ENCODE results near the gene DRC1. TPM values are rescaled to one million over a fixed set of nuclear protein-coding genes. Genes with fewer than 3 reads are reported as not detected.

The DRC1 gene
- total RNA-seq, 1 donor from 2014 or later = not detected

DNA sequence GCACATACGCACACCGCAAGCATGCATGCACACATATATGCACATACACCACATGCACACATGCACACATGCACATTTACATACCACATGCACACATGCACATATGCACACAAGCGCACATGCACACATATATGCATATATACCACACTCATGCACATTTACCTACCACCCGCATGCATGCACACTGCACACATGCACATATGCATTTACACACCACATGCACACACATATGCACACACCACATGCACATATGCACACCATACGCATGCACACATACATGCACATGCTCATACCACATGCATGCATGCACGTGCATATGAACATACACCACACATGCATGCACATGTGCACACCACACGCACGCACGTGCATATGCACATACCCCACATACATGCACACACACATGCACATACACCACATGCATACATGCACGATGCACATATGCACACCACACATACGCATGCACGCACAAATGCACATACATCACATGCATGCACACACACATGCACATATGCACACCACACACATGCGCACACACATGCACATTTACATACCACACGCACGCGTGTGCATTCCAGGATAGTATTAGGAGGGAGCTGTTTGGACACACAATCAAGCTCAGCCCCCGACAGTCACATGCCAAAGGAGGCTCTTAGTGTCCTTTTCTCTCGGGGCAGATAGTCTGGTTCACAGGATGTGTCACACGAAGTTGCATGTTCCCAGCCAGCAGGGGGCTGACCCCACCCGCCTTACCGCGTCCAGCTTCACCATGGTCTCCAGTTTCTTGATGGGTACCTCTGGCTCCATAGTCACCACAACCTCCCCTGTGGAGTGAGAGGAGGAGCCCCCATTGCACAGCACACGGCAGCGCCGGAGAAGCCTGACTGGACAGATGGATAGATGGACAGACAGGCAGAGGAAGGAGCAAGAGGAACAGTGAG, 70.3 kb downstream of the DRC1 start:
- no peak for DNase-seq (ENCODE audit: low spot score)
- intact Hi-C loops (cut with micrococcal nuclease) = no loop called here
- no peaks in the 10 kb centered on the region for H3K27me3 Mint-ChIP-seq (ENCODE audit: insufficient read depth)
- H3K27ac Mint-ChIP-seq = no peak overlapping the region
- no peaks in the 10 kb centered on the region for H3K4me1 Mint-ChIP-seq (ENCODE audit: low read depth)
- peaks cover 15% of the 10 kb centered on the region for H3K36me3 Mint-ChIP-seq (ENCODE audit: low read depth)
- H3K9me3 Mint-ChIP-seq = peaks cover 15% of the 10 kb centered on the region
- H3K4me3 Mint-ChIP-seq = no peak overlapping the region

DNA sequence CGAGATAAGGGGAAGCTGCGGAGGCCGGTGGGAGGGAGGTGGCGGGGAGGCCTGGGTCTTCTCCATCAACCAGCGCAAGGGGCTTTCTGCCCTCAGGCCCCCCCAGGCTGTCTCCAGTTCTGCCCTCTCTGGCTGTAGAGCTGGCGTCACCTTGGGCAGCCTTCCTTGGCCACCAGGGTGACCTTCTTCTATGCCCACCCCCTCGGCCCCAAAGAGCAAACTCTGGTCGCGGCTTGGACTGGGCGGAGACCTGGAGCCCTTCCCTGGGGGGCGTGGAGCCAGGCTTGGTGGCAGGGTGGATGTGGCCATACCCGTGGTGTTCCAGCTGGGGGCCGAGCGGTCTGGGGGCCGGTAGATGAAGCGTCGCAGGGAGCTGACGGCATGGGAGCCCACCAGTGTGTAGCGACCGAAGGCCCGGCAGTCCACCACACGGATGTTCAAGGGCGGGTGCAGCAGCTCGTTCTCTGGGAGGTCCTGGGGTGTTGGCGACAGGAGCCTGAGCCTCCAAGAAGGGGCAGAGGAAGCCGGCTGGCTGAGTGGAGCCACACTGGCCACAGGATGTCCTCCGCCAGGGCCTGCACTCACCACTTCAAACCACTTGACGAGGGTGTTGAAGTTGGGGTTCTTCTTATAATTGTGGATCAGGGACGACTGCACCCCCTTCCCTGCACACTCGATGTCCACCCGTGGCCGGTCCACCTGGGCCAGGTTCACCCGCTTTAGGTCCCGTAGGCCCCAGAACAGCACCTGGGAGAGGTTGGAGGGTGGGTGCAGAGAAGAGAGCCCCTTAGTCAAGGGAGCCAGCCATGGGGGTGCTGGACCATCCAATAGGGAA, 71.3 kb downstream of the DRC1 start:
- no peak overlapping the region for H3K4me3 Mint-ChIP-seq
- DNase-seq (ENCODE audit: low spot score) = no peak
- H3K4me1 Mint-ChIP-seq (ENCODE audit: low read depth) = peaks cover 7% of the 10 kb centered on the region
- peaks cover 15% of the 10 kb centered on the region for H3K9me3 Mint-ChIP-seq
- peaks cover 15% of the 10 kb centered on the region for H3K36me3 Mint-ChIP-seq (ENCODE audit: low read depth)
- H3K27me3 Mint-ChIP-seq (ENCODE audit: insufficient read depth) = no peaks in the 10 kb centered on the region
- H3K27ac Mint-ChIP-seq = no peak overlapping the region
- intact Hi-C loops (cut with micrococcal nuclease) = no loop called here

DNA sequence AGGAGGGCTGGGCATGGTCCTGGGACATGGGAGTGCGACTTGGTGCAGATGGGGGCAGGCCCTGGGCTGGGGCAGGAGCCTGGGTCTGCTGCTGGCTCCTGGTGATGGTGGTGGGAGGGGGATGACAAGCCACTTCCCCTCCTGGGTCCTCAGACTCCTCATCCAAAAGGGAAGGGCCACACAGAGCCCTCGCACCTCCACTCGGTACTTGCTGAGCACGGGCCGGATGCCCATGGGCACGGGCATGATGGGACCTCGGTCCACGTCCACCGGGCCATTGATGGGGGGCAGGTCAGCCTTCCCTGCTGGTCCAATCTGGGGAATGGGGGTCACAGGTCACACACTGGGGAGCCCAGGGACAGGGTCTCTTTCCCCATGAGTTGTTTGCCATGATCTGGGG, 72.1 kb downstream of the DRC1 start:
- H3K4me1 Mint-ChIP-seq (ENCODE audit: low read depth) = peaks cover 8% of the 10 kb centered on the region
- no peaks in the 10 kb centered on the region for H3K27me3 Mint-ChIP-seq (ENCODE audit: insufficient read depth)
- peaks cover 15% of the 10 kb centered on the region for H3K9me3 Mint-ChIP-seq
- peaks cover 15% of the 10 kb centered on the region for H3K36me3 Mint-ChIP-seq (ENCODE audit: low read depth)
- H3K27ac Mint-ChIP-seq = no peak overlapping the region
- no peak overlapping the region for H3K4me3 Mint-ChIP-seq
- no peak for DNase-seq (ENCODE audit: low spot score)
- intact Hi-C loops (cut with micrococcal nuclease) = no loop called here

DNA sequence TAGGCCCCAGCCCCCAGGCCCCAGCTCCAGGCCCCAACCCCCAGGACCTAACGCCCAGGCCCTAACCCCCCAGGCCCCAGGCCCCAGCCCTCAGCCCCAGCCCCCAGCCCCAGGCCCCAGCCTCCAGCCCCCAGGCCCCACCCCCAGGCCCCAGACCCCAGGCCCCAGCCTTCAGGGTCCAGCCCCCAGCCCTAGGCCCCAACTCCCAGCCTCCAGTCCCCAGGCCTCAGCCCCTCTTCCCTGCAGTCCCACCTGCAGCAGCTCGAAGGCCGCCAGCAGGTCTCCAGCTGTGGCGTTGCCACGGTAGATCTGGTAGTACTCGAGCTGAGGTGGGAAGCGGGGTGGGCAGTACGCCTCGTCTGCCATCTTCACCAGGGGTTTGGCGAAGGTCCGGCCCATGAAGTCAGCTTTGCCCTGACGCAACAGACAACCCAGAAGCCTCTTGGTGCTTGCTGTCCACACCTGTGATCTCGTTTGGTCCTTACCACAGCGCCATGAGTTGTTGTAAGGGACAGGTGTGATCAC, 72.6 kb downstream of the DRC1 start:
- intact Hi-C loops (cut with micrococcal nuclease) = no loop called here
- Mint-ChIP-seq H3K27ac (no peak overlapping the region), H3K9me3 (peaks cover 12% of the 10 kb centered on the region), H3K4me3 (no peak overlapping the region), H3K27me3 (ENCODE audit: insufficient read depth) (no peaks in the 10 kb centered on the region), H3K36me3 (ENCODE audit: low read depth) (peaks cover 12% of the 10 kb centered on the region), H3K4me1 (ENCODE audit: low read depth) (peaks cover 8% of the 10 kb centered on the region)
- DNase-seq (ENCODE audit: low spot score) = no peak

DNA sequence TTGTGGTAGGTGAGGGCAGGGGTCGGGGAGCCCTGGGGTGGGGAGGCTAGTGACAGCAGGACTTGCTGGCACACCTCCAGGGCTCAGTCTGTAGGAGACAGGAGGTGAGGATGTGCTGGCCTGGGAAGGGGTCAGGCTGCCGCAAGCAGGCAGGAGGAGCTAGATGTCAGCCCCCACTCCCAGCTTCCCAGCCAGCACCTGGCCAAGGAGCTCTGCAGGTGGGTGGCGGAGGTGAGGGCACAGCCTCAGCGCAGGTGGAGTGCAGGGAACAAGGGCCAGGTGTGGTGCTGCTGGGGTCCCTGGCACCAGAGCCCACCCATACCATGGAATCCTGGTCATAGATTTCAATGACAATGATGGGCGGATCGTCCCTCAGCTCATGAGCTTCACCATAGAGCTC, 73.3 kb downstream of the DRC1 start:
- H3K27ac Mint-ChIP-seq = no peak overlapping the region
- DNase-seq (ENCODE audit: low spot score) = no peak
- no peaks in the 10 kb centered on the region for H3K27me3 Mint-ChIP-seq (ENCODE audit: insufficient read depth)
- peaks cover 8% of the 10 kb centered on the region for H3K4me1 Mint-ChIP-seq (ENCODE audit: low read depth)
- H3K9me3 Mint-ChIP-seq = peaks cover 7% of the 10 kb centered on the region
- peaks cover 7% of the 10 kb centered on the region for H3K36me3 Mint-ChIP-seq (ENCODE audit: low read depth)
- intact Hi-C loops (cut with micrococcal nuclease) = no loop called here
- no peak overlapping the region for H3K4me3 Mint-ChIP-seq

DNA sequence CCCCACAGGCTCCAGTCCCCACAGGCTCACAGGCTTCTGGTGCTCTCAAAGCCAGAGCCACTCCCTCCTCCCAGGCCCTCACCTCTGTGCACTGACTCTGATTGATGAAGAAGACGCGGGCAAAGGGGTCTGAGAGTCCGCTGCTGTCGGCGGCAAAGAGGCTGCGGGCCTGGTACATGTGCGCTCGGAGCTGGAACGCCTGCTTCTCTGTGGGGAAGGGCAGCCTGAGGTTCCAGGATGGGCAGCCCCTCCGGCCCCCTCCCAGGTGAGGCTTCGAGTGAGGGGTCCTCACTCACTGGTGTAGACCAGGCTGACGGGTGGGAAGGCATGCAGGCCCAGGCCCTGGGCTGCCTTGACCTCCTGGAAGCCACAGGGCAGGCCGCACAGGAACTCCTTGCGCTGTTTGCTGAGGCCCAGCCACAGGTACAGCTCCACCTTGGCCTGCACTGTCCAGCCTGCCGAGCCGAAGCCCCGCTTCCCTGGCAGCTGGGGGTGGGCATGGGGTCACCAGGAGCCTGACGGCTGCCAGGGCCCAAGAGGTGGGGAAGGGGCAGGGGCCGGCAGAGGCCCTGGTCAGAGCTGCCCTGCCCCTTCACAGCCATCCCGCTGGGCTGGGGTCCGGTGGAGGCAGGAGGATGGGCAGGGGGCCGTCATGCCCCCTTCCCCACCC, 74.2 kb downstream of the DRC1 start:
- intact Hi-C loops (cut with micrococcal nuclease) = no loop called here
- H3K27ac Mint-ChIP-seq = no peak overlapping the region
- H3K4me3 Mint-ChIP-seq = no peak overlapping the region
- H3K36me3 Mint-ChIP-seq (ENCODE audit: low read depth) = peaks cover 4% of the 10 kb centered on the region
- peaks cover 7% of the 10 kb centered on the region for H3K9me3 Mint-ChIP-seq
- no peaks in the 10 kb centered on the region for H3K27me3 Mint-ChIP-seq (ENCODE audit: insufficient read depth)
- DNase-seq (ENCODE audit: low spot score) = no peak
- peaks cover 8% of the 10 kb centered on the region for H3K4me1 Mint-ChIP-seq (ENCODE audit: low read depth)

DNA sequence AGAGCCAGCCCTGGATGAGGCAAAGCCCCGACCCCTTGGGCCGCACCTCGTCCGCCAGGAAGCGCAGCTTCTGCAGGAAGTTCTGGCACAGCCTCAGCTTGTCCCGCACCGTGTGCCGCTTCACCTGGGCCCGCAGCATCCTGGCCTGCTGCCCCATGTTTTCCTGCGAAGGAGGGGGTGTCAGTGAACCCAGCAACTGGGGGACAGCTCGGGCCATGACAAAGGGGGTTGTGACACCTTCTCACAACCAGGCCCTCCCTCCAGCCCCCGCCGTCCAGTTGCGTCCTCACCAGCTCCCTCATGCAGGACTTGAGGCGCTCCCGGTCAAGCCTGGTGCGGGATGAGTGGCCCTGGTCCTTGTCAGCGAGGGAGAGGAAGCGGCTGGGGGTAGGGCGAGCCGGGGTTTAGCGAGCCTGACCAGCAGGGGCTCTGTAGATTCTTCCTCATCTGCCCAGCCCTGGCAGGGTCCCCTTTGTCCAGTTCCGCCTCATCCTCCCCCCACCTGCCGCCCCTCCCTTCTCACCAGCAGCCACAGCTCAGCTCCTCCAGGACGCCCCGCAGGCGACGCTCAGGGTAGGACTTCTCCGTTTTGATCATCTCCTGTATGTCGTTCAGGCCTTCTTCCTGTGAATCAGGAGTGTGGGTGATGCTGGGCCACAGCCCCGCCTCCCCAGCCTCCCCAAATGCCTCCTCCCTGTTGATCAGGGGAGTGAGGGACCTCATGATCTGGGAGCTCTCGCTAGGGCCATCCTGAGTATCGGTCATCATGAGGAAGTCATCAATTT, 75.6 kb downstream of the DRC1 start:
- Mint-ChIP-seq H3K36me3 (ENCODE audit: low read depth) (no peaks in the 10 kb centered on the region), H3K9me3 (no peaks in the 10 kb centered on the region), H3K27ac (peak overlapping the region; percentile 96), H3K27me3 (ENCODE audit: insufficient read depth) (no peaks in the 10 kb centered on the region), H3K4me1 (ENCODE audit: low read depth) (peaks cover 8% of the 10 kb centered on the region), H3K4me3 (peak overlapping the region; percentile 84)
- intact Hi-C loops (cut with micrococcal nuclease) = no loop called here
- no peak for DNase-seq (ENCODE audit: low spot score)

DNA sequence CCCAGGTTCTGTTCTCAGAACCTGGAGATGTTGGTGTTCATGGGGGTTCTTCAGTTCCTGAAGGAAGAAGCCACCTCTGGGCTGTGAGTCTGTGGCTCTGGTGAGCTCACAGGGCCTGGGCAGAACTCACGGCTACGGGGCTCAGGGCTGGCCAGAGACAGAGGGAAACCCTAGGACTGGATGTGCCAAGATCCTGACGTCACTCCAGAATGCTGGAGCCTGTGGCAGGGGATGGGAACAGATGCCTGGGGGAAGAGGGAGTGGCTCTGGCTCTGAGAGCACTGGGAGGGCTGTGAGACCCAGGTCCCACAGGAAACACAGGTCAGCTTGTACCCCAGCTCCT, 76.2 kb downstream of the DRC1 start, which contains the start of gene OTOF:
Gene OTOF, minus strand, starts transcription at position 214 of the 343 bp plus-strand sequence.
- H3K4me1 Mint-ChIP-seq (ENCODE audit: low read depth) = peaks cover 8% of the 10 kb centered on the region
- H3K36me3 Mint-ChIP-seq (ENCODE audit: low read depth) = no peaks in the 10 kb centered on the region
- peak within 1 kb of the TSS; percentile 96 for H3K27ac Mint-ChIP-seq
- intact Hi-C loops (cut with micrococcal nuclease) = no loop called here
- peak within 1 kb of the TSS; percentile 84 for H3K4me3 Mint-ChIP-seq
- no peaks in the 10 kb centered on the region for H3K9me3 Mint-ChIP-seq
- H3K27me3 Mint-ChIP-seq (ENCODE audit: insufficient read depth) = no peaks in the 10 kb centered on the region
- DNase-seq (ENCODE audit: low spot score) = no peak

DNA sequence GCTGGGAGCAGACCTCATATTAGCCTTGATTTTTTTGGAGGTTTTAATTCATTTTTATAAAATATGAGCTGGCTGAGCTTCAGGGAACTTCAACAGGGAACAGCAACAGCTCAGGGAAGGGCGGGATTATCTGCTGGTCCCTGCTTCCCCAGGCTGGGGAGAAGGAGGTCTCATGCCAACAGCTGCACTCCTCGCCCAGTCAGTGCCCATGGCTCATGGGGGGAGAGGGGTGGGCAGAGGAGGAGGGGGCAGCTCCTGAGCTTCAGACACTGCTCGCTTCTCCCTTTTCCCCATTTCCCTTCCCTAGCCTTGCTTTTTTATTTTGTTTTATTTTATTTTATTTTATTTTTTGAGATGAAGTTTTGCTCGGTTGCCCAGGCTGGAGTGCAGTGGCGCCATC, 76.6 kb downstream of the DRC1 start:
- intact Hi-C loops (cut with micrococcal nuclease) = no loop called here
- H3K4me1 Mint-ChIP-seq (ENCODE audit: low read depth) = peaks cover 8% of the 10 kb centered on the region
- no peaks in the 10 kb centered on the region for H3K27me3 Mint-ChIP-seq (ENCODE audit: insufficient read depth)
- no peak overlapping the region for H3K27ac Mint-ChIP-seq
- no peaks in the 10 kb centered on the region for H3K9me3 Mint-ChIP-seq
- H3K4me3 Mint-ChIP-seq = no peak overlapping the region
- no peak for DNase-seq (ENCODE audit: low spot score)
- H3K36me3 Mint-ChIP-seq (ENCODE audit: low read depth) = no peaks in the 10 kb centered on the region

DNA sequence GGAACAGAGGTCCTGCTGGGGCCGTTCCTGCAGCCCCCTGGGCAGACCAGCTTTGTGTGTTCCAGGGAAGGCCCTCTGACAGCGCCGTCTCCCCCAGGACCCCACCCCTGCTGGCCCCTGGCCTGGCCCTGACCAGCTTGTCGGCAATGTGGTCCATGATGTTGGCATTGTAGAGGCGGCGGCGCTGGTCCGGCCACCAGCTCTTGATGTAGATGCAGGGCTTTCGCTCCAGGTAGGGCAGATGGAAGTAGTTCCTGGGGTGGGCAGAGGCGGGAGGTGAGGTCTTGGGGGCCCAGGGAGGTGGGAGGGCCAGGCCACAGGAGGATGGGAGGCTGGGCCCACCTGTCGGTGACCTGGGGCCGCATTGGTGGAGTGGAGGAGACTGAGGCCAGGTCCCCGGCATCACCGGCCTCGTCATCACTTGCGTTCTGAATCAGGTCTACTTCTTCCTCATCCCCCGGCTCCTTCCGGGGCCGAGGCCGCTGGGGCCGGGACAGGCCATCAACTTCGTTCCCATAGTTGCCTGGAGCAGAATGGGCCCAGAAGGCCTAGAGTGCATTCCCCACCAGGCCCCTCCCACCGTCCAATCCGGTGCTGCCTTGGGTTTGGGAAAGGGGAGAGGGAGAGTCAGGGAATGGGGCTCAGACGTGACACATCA, 77.5 kb downstream of the DRC1 start:
- DNase-seq (ENCODE audit: low spot score) = no peak
- Mint-ChIP-seq H3K36me3 (ENCODE audit: low read depth) (no peaks in the 10 kb centered on the region), H3K27me3 (ENCODE audit: insufficient read depth) (no peaks in the 10 kb centered on the region), H3K4me1 (ENCODE audit: low read depth) (peaks cover 8% of the 10 kb centered on the region), H3K9me3 (no peaks in the 10 kb centered on the region), H3K4me3 (no peak overlapping the region), H3K27ac (no peak overlapping the region)
- intact Hi-C loops (cut with micrococcal nuclease) = no loop called here

DNA sequence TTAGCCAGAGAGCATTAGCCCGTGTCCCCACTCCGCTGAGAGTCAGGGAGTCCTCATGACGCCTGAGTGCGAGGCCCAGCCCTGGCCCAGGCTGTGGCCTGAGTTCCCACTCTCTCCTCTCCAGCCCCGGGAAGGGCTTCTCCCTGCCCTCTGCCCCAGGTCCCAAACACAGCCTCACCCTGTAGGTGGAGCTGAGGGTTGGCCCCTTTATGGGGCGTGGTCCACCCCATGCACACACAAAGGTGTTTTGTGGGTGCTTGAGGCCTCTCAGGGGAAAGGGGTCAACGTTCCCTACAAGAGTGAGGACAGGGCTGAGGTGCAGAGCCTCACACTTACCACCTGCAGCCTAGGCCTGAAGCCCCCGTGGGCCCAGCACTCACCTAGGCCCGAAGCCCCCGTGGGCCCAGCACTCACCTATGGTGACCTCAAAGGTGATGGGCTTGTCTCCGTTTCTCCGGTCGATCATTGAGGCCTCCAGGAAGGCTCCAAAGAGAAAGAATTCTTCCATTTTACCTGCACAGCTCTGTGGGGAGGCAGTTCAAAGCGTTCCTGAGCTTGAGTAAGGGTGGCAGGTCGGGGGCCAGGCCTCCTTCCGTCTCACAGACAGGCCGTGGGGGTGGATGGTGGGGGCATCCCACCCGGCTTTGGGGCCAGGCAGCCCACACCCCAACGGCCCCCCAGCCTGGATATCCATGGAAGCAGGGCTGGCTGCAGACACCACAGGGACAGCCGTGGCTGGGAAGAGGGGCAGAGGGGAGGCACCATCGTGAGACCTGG, 78.3 kb downstream of the DRC1 start:
- no peak overlapping the region for H3K4me3 Mint-ChIP-seq
- H3K27ac Mint-ChIP-seq = no peak overlapping the region
- no peaks in the 10 kb centered on the region for H3K9me3 Mint-ChIP-seq
- no peak for DNase-seq (ENCODE audit: low spot score)
- peaks cover 8% of the 10 kb centered on the region for H3K4me1 Mint-ChIP-seq (ENCODE audit: low read depth)
- H3K27me3 Mint-ChIP-seq (ENCODE audit: insufficient read depth) = no peaks in the 10 kb centered on the region
- H3K36me3 Mint-ChIP-seq (ENCODE audit: low read depth) = no peaks in the 10 kb centered on the region
- intact Hi-C loops (cut with micrococcal nuclease) = no loop called here
